Astrocyte of the spinal cord (primary cell): ENCODE data around the gene M6PR.

Experiments used
- DNase-seq: peaks from one replicate; pipeline ENCODE4 v3.0.0; 2011; ENCODE audit warnings: low read depth, low spot score
- H3K4me3 ChIP-seq: 2 replicates; pipeline ENCODE4 v1.5.1; 2011; ENCODE audit warnings: low read depth, mild to moderate bottlenecking, low read length, moderate library complexity
- in situ Hi-C: cut with HindIII; loops from 2 replicates; pipeline ENCODE4 v1.10.0; 2017; ENCODE audit warnings: low sequenced_read_pairs
- TF ChIP-seq, protein P1 (sequence below): IDR thresholded peaks from 2 replicates; pipeline ENCODE4 v1.5.1; 2012; ENCODE audit warnings: low read depth, mild to moderate bottlenecking, low read length, inconsistent platforms

M6PR gene

DNA sequence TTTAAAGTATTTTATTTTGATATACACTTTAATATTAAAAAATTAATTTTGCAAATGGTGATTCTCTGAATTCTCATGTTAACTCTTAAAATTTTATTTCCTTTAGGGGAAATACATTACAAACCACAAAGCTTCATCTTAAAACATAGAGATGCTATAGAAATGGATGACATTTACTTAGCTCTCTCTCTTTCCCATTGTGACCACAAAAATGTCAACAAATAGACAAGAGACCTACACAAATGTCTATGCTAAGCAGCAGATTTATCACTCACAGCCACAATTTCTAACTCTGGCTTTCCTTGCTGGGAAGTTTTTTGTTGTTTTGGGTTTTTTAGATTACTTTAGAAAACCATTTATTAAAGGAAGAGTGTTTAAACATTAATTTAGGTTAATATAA lies 55.1 kb downstream of the M6PR start:
- TF ChIP-seq, protein P1, sequence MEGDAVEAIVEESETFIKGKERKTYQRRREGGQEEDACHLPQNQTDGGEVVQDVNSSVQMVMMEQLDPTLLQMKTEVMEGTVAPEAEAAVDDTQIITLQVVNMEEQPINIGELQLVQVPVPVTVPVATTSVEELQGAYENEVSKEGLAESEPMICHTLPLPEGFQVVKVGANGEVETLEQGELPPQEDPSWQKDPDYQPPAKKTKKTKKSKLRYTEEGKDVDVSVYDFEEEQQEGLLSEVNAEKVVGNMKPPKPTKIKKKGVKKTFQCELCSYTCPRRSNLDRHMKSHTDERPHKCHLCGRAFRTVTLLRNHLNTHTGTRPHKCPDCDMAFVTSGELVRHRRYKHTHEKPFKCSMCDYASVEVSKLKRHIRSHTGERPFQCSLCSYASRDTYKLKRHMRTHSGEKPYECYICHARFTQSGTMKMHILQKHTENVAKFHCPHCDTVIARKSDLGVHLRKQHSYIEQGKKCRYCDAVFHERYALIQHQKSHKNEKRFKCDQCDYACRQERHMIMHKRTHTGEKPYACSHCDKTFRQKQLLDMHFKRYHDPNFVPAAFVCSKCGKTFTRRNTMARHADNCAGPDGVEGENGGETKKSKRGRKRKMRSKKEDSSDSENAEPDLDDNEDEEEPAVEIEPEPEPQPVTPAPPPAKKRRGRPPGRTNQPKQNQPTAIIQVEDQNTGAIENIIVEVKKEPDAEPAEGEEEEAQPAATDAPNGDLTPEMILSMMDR: no peak
- H3K4me3 ChIP-seq: no peak overlapping the region
- DNase-seq: no peak
- in situ Hi-C loops: no loop called here

- in situ Hi-C loops: no loop called here
- TF ChIP-seq, protein P1: no peak
- no peak for DNase-seq
- no peak overlapping the region for H3K4me3 ChIP-seq
These were observed 57.5 kb downstream of the M6PR start for GRCh38 chr12:8891976-8892375.
